Measurements from ENCODE around the gene ACTN1.

ACTN1 gene

DNA sequence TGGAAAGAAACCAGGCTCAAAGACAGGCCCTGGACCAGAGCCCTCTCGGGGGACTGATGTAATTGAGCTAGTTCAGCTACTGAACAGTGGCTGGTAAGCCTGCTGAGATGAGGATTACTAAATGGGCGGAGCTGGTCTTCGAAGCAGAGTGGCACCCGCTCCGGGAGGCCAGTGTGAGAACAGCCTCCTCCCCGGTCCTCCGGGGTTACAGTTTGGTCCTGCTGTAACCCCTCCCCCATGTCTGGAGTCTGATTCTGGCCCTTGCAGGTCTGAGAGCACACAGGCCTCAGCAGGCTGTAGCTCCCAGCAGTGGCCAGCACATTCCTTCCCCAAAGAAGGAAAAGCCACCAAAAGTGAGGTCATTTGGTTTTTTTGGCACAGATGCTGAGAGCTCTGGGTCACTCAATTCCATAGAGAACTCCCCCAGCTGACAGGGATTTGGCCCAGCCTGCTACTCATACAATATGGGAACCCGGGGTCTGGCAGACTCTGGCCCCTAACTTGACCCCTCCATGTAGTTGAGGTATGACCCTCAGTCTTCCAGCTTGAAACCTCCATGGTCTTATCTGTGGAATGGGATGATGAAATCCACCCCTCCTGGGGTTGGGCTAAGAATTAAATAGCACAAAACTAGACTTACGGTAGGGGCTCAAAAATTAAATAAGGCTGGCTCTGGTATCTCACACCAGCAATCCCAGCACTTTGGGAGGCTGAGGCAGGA is 39.0 kb downstream of the ACTN1 start (continued):
- TF ChIP-seq ZNF23 (tag by site-specific recombination; IDR thresholded peaks at IDR 0.05; ENCODE audit: borderline replicate concordance) (no peak), BCL11A (tag by site-specific recombination; IDR thresholded peaks at IDR 0.05; ENCODE audit: low read depth) (no peak), ZNF24 (tag by site-specific recombination; IDR thresholded peaks at IDR 0.05) (no peak; the same call in 1 of the 2 replicates), GLIS2 (tag by site-specific recombination; IDR thresholded peaks at IDR 0.05) (peak; percentile 61), EGR2 (tag by site-specific recombination; IDR thresholded peaks at IDR 0.05; ENCODE audit: low read depth) (no peak), SP7 (tag by site-specific recombination; IDR thresholded peaks at IDR 0.05) (peak; percentile 36; the same call in 1 of the 2 replicates), KLF16 (tag by site-specific recombination; IDR thresholded peaks at IDR 0.05) (0 out of 2 replicates have a peak, but pooled peaks have one; percentile 20), ZNF521 (tag by site-specific recombination; IDR thresholded peaks at IDR 0.05) (no peak), ZNF585B (tag by site-specific recombination; IDR thresholded peaks at IDR 0.05) (no peak), ZNF335 (tag by site-specific recombination; conservative IDR thresholded peaks at IDR 0.05) (0 out of 2 replicates have a peak, but pooled peaks have one; percentile 27), ZNF302 (tag by site-specific recombination; IDR thresholded peaks at IDR 0.05; ENCODE audit: low read depth) (no peak), KLF9 (tag by site-specific recombination; IDR thresholded peaks at IDR 0.05; ENCODE audit: low read depth) (0 out of 2 replicates have a peak, but pooled peaks have one; percentile 23), KLF8 (tag by site-specific recombination; IDR thresholded peaks at IDR 0.05) (peak; percentile 39; the same call in 1 of the 2 replicates), ZNF394 (tag by site-specific recombination; IDR thresholded peaks at IDR 0.05; ENCODE audit: borderline replicate concordance) (peak; percentile 50; the same call in 1 of the 2 replicates), KLF7 (tag by site-specific recombination; IDR thresholded peaks at IDR 0.05; ENCODE audit: borderline replicate concordance) (no peak), ZEB2 (tag by site-specific recombination; IDR thresholded peaks at IDR 0.05) (peak; percentile 88), KLF10 (tag by site-specific recombination; IDR thresholded peaks at IDR 0.05) (peak; percentile 44; the same call in 1 of the 2 replicates), GLI4 (tag by site-specific recombination; IDR thresholded peaks at IDR 0.05) (no peak), ZNF561 (tag by site-specific recombination; IDR thresholded peaks at IDR 0.05; ENCODE audit: borderline replicate concordance) (peak; percentile 93), ZNF501 (tag by site-specific recombination; IDR thresholded peaks at IDR 0.05) (peak; percentile 44; the same call in 1 of the 2 replicates)
- TF ChIP-seq, protein P1, sequence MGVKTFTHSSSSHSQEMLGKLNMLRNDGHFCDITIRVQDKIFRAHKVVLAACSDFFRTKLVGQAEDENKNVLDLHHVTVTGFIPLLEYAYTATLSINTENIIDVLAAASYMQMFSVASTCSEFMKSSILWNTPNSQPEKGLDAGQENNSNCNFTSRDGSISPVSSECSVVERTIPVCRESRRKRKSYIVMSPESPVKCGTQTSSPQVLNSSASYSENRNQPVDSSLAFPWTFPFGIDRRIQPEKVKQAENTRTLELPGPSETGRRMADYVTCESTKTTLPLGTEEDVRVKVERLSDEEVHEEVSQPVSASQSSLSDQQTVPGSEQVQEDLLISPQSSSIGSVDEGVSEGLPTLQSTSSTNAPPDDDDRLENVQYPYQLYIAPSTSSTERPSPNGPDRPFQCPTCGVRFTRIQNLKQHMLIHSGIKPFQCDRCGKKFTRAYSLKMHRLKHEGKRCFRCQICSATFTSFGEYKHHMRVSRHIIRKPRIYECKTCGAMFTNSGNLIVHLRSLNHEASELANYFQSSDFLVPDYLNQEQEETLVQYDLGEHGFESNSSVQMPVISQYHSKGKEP (tag by site-specific recombination; IDR thresholded peaks at IDR 0.05), result no peak
- TF ChIP-seq, protein P2, sequence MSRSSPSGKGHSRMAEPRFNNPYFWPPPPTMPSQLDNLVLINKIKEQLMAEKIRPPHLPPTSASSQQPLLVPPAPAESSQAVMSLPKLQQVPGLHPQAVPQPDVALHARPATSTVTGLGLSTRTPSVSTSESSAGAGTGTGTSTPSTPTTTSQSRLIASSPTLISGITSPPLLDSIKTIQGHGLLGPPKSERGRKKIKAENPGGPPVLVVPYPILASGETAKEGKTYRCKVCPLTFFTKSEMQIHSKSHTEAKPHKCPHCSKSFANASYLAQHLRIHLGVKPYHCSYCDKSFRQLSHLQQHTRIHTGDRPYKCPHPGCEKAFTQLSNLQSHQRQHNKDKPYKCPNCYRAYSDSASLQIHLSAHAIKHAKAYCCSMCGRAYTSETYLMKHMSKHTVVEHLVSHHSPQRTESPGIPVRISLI (tag by site-specific recombination; IDR thresholded peaks at IDR 0.05), result no peak
- TF ChIP-seq, protein P3, sequence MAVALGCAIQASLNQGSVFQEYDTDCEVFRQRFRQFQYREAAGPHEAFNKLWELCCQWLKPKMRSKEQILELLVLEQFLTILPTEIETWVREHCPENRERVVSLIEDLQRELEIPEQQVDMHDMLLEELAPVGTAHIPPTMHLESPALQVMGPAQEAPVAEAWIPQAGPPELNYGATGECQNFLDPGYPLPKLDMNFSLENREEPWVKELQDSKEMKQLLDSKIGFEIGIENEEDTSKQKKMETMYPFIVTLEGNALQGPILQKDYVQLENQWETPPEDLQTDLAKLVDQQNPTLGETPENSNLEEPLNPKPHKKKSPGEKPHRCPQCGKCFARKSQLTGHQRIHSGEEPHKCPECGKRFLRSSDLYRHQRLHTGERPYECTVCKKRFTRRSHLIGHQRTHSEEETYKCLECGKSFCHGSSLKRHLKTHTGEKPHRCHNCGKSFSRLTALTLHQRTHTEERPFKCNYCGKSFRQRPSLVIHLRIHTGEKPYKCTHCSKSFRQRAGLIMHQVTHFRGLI (tag by site-specific recombination; IDR thresholded peaks at IDR 0.05), result no peak
- TF ChIP-seq, protein P4, sequence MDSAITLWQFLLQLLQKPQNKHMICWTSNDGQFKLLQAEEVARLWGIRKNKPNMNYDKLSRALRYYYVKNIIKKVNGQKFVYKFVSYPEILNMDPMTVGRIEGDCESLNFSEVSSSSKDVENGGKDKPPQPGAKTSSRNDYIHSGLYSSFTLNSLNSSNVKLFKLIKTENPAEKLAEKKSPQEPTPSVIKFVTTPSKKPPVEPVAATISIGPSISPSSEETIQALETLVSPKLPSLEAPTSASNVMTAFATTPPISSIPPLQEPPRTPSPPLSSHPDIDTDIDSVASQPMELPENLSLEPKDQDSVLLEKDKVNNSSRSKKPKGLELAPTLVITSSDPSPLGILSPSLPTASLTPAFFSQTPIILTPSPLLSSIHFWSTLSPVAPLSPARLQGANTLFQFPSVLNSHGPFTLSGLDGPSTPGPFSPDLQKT (IDR thresholded peaks at IDR 0.05; ENCODE audit: borderline replicate concordance, low read depth, low read length), result no peak
- TF ChIP-seq, protein P5, sequence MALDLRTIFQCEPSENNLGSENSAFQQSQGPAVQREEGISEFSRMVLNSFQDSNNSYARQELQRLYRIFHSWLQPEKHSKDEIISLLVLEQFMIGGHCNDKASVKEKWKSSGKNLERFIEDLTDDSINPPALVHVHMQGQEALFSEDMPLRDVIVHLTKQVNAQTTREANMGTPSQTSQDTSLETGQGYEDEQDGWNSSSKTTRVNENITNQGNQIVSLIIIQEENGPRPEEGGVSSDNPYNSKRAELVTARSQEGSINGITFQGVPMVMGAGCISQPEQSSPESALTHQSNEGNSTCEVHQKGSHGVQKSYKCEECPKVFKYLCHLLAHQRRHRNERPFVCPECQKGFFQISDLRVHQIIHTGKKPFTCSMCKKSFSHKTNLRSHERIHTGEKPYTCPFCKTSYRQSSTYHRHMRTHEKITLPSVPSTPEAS (tag by site-specific recombination; IDR thresholded peaks at IDR 0.05), result no peak
- TF ChIP-seq, protein P6, sequence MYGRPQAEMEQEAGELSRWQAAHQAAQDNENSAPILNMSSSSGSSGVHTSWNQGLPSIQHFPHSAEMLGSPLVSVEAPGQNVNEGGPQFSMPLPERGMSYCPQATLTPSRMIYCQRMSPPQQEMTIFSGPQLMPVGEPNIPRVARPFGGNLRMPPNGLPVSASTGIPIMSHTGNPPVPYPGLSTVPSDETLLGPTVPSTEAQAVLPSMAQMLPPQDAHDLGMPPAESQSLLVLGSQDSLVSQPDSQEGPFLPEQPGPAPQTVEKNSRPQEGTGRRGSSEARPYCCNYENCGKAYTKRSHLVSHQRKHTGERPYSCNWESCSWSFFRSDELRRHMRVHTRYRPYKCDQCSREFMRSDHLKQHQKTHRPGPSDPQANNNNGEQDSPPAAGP (tag by site-specific recombination; IDR thresholded peaks at IDR 0.05), result no peak
- TF ChIP-seq, protein P7, sequence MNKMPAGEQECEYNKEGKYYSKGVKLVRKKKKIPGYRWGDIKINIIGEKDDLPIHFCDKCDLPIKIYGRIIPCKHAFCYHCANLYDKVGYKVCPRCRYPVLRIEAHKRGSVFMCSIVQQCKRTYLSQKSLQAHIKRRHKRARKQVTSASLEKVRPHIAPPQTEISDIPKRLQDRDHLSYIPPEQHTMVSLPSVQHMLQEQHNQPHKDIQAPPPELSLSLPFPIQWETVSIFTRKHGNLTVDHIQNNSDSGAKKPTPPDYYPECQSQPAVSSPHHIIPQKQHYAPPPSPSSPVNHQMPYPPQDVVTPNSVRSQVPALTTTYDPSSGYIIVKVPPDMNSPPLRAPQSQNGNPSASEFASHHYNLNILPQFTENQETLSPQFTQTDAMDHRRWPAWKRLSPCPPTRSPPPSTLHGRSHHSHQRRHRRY (tag by site-specific recombination; IDR thresholded peaks at IDR 0.05), result no peak
- TF ChIP-seq, protein P8, sequence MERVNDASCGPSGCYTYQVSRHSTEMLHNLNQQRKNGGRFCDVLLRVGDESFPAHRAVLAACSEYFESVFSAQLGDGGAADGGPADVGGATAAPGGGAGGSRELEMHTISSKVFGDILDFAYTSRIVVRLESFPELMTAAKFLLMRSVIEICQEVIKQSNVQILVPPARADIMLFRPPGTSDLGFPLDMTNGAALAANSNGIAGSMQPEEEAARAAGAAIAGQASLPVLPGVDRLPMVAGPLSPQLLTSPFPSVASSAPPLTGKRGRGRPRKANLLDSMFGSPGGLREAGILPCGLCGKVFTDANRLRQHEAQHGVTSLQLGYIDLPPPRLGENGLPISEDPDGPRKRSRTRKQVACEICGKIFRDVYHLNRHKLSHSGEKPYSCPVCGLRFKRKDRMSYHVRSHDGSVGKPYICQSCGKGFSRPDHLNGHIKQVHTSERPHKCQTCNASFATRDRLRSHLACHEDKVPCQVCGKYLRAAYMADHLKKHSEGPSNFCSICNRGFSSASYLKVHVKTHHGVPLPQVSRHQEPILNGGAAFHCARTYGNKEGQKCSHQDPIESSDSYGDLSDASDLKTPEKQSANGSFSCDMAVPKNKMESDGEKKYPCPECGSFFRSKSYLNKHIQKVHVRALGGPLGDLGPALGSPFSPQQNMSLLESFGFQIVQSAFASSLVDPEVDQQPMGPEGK (tag by site-specific recombination; IDR thresholded peaks at IDR 0.05), result peak; percentile 80
